Stimulated activated CD8-positive, alpha-beta memory T cell treated with anti-CD3 and anti-CD28 coated beads, Interleukin-2, amount 100 ng/mL, for 48 hours (primary cell): ENCODE results near the gene NAPEPLD.
"Not testable (repeated sequence)": the region's sequence is repeated elsewhere in the genome, so short reads cannot be mapped to it uniquely, and the experiment has no call there.

ENCODE experiments used
- DNase-seq, 2 donors: peaks; one replicate each; pipeline ENCODE4 v3.0.0-alpha.2; 2020; ENCODE audit warnings: low read depth in 2 of 2

The NAPEPLD gene

GRCh38 chr7:103148994-103149807 lies at the start of gene NAPEPLD:
TSS of gene NAPEPLD (minus strand) at chr7:103149099. CDS start at chr7:103128776, 20,323 bp downstream.
- peak; percentile 44 to 51 for DNase-seq

GRCh38 chr7:103198079-103198478 lies 49.2 kb upstream of the NAPEPLD start:
- not testable (repeated sequence) for DNase-seq

GRCh38 chr7:103195364-103195763 lies 46.5 kb upstream of the NAPEPLD start:
- DNase-seq, result not testable (repeated sequence)

- not testable (repeated sequence) for DNase-seq
Measured at GRCh38 chr7:103172415-103173146, 23.7 kb upstream of the NAPEPLD start.

- DNase-seq, result not testable (repeated sequence)
Measured at GRCh38 chr7:103171695-103172414, 23.0 kb upstream of the NAPEPLD start.

GRCh38 chr7:103166921-103167544 lies 18.1 kb upstream of the NAPEPLD start:
- not testable (repeated sequence) for DNase-seq

GRCh38 chr7:103163087-103163825 lies 14.4 kb upstream of the NAPEPLD start:
- DNase-seq, result not testable (repeated sequence)

GRCh38 chr7:103162641-103163040 lies 13.7 kb upstream of the NAPEPLD start:
- DNase-seq, result not testable (repeated sequence)

GRCh38 chr7:103161998-103162616 lies 13.2 kb upstream of the NAPEPLD start:
- not testable (repeated sequence) for DNase-seq

- DNase-seq, result not testable (repeated sequence)
Measured at GRCh38 chr7:103159072-103159471, 10.2 kb upstream of the NAPEPLD start.

GRCh38 chr7:103155331-103156024 lies 6.6 kb upstream of the NAPEPLD start:
- not testable (repeated sequence) for DNase-seq

GRCh38 chr7:103154042-103154441 lies 5.1 kb upstream of the NAPEPLD start:
- no peak for DNase-seq

GRCh38 chr7:103152744-103153617 lies 4.1 kb upstream of the NAPEPLD start:
- not testable (repeated sequence) for DNase-seq

- DNase-seq, result not testable (repeated sequence)
Measured at GRCh38 chr7:103151993-103152676, 3.2 kb upstream of the NAPEPLD start.

- DNase-seq, result no peak
Measured at GRCh38 chr7:103150192-103150591, 1.3 kb upstream of the NAPEPLD start.

- no peak for DNase-seq
Measured at GRCh38 chr7:103149808-103150180, 895 bp upstream of the NAPEPLD start.

- no peak for DNase-seq
Measured at GRCh38 chr7:103148131-103148993, 537 bp downstream of the NAPEPLD start.
